HepG2 (cell line): ENCODE data around the gene EIF5A2.
"Not testable (repeated sequence)": the region's sequence is repeated elsewhere in the genome, so short reads cannot be mapped to it uniquely, and the experiment has no call there.

Source experiments
- IKZF1 ChIP-seq: fragments of 450-650 bp; IDR thresholded peaks from 2 replicates; pipeline ENCODE4 v1.7.1; 2016
- KLF9 ChIP-seq: IDR thresholded peaks from 2 replicates; pipeline ENCODE4 v1.6.1; 2016; ENCODE audit warnings: low read depth

GRCh38 chr3:170896333-170896732 lies 12.1 kb downstream of the EIF5A2 start:
- not testable (repeated sequence) for TF ChIP-seq KLF9, IKZF1
